Activated CD4-positive, alpha-beta T cell treated with anti-CD3 and anti-CD28 coated beads for 36 hours (primary cell): Measurements from ENCODE around the gene MMP11. TPM values are rescaled to one million over a fixed set of nuclear protein-coding genes. Genes with fewer than 3 reads are reported as not detected.

Experiments
- total RNA-seq, 2 experiments: library from RNA; stranded (reverse); gene quantifications; one replicate each; pipeline ENCODE4 v1.2.3, GENCODE V29; 2021

Gene MMP11
- total RNA-seq, 2 experiments from 2014 or later, result 0.32 to 1.1 TPM

Other genes starting within 250 kb of the MMP11 start
- gene IGLL1, start 192.6 kb upstream of the MMP11 start, total RNA-seq, result not detected
- gene DRICH1, start 140.5 kb upstream of the MMP11 start, total RNA-seq, result under 1 TPM; 0.41 to 0.65 TPM
- 10 to 100 TPM; 13.5 to 14.6 TPM for gene RGL4, start 81.8 kb upstream of the MMP11 start, total RNA-seq
- gene ZNF70, start 21.7 kb upstream of the MMP11 start, total RNA-seq, result 1 to 10 TPM; 1.6 to 1.7 TPM
- under 1 TPM in 1 of 2 experiments, not detected in 1; 0.80 TPM for gene VPREB3, start 18.4 kb upstream of the MMP11 start, total RNA-seq
- 1 to 10 TPM in 1 of 2 experiments, under 1 TPM in 1; 0.30 to 1.3 TPM for gene C22orf15, start 9.9 kb upstream of the MMP11 start, total RNA-seq
- 100 to 1,000 TPM; 131 to 134 TPM for gene CHCHD10, start 4.9 kb upstream of the MMP11 start, total RNA-seq
- gene SMARCB1, start 14.1 kb downstream of the MMP11 start, total RNA-seq, result 10 to 100 TPM; 78.2 to 95.2 TPM
- gene DERL3, start 66.2 kb downstream of the MMP11 start, total RNA-seq, result 1 to 10 TPM; 5.2 to 5.7 TPM
- 1 to 10 TPM; 7.6 to 7.7 TPM for gene SLC2A11, start 85.0 kb downstream of the MMP11 start, total RNA-seq
- gene MIF, start 121.5 kb downstream of the MMP11 start, total RNA-seq, result 1,000 to 10,000 TPM; 1,478 to 1,739 TPM
- gene GSTT2B, start 188.3 kb downstream of the MMP11 start, total RNA-seq, result not detected
- 1 to 10 TPM; 2.3 to 2.8 TPM for gene DDTL, start 194.0 kb downstream of the MMP11 start, total RNA-seq
- 100 to 1,000 TPM in 1 of 2 experiments, 10 to 100 TPM in 1; 91.3 to 118 TPM for gene DDT, start 201.6 kb downstream of the MMP11 start, total RNA-seq
- not detected for gene GSTT2, start 207.3 kb downstream of the MMP11 start, total RNA-seq
- not detected for gene GSTT4, start 232.6 kb downstream of the MMP11 start, total RNA-seq
- gene CABIN1, start 238.5 kb downstream of the MMP11 start, total RNA-seq, result 100 to 1,000 TPM in 1 of 2 experiments, 10 to 100 TPM in 1; 95.9 to 102 TPM